Measurements from ENCODE around the gene ALS2. TPM values are rescaled to one million over a fixed set of nuclear protein-coding genes. Genes with fewer than 3 reads are reported as not detected.
"Not testable (repeated sequence)": the region's sequence is repeated elsewhere in the genome, so short reads cannot be mapped to it uniquely, and the experiment has no call there.

The ALS2 gene
- 18.4 and 22.1 TPM in 2 replicates for total RNA-seq (2014; rRNA removed; shearing (Covaris generic))
- 17.8 and 19.7 TPM in 2 replicates for polyA plus RNA-seq (2015; cell fraction: cytosol; rRNA removed)
- polyA plus RNA-seq (2015; cell fraction: nucleus; rRNA removed), result 43.9 and 55.2 TPM in 2 replicates

DNA sequence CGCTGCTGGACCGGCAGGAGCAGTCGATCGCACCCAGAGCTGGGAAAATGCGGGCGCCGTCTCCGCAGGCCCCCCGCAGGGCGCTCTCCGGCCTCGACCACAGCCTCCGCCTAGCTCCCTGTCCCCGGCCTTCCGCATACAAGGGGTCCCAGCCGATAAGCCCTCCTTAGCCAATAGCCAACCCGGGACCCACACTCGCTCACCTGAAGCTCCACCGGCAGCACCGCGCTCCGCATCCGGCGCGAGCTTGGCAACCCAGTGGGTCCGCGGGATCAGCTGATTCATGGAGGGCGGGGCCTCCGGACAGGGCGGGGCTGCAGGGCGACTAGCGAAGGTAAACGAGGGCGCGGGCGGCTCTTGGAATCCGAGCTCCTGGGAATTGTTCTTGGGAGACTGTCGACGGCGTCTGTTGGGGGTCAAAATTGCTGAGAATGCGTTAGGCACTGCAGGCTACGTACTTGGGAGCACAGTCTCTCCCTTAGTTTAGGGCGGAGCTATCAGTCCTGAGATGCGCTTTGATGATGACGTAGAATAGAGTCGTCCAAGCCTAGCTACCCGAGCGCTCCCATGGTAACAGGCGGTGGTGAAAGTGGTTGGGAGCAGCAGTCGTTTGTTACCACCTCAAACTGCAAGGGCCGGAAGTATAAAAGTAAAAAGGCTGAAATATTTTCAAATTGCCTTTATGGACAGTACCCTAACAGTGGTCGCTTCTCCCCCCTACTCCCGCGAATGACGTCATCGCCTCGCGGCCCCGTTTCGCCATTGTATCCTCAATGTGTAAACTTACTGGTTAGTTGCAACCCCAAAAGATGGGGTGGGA is at the start of gene ALS2:
Gene ALS2 (minus strand): TSS at position 260 of the 820 bp plus-strand sequence. CDS start 12,048 bp downstream, outside the sequence.
- in situ Hi-C loops (cut with HindIII; ENCODE audit: low pct_unique_long_range_greater_than_20kb, low sequenced_read_pairs), result no loop called here
- DNase-seq (ENCODE audit: low read depth, low spot score), result peak; percentile 99

DNA sequence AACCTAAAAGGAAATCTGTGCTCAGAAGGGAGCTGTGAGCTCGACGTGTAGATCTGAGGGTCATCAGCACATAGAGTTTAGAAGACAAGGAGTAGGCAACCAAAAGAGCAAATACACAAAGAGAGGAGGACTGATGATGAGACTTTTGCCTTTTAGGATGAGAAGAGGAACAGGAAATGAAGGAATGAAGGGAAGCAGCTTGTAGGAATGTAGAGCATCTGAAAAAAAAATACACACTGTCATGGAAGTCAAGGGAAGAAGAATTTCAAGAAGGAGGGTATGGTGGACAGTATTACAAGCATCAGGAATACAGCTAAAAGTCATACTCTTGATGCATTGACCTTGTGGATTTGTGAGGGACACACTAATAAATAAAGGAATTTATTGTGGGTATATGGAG is 47.5 kb upstream of the ALS2 start:
- in situ Hi-C loops (cut with HindIII; ENCODE audit: low pct_unique_long_range_greater_than_20kb, low sequenced_read_pairs), result no loop called here
- DNase-seq (ENCODE audit: low read depth, low spot score), result no peak

DNA sequence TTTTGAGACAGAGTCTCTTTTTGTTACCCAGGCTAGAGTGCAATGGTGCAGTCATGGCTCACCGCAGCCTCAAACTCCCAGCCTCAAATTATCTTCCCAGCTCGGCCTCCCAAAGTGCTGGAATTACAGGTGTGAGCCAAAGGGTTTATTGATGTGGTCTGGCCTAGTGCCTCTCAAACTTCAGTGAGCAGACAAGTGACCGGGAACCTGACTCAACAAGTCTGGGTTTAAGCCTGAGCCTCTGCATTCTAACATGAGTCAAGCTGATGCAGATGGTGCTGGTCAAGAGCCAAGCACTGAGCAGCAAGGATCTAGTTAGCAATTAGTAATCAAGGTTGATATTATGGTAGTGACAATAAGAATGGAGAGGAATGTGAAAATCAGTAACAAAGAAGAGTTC is 46.9 kb upstream of the ALS2 start:
- no peak for DNase-seq (ENCODE audit: low read depth, low spot score)
- in situ Hi-C loops (cut with HindIII; ENCODE audit: low pct_unique_long_range_greater_than_20kb, low sequenced_read_pairs), result no loop called here

DNA sequence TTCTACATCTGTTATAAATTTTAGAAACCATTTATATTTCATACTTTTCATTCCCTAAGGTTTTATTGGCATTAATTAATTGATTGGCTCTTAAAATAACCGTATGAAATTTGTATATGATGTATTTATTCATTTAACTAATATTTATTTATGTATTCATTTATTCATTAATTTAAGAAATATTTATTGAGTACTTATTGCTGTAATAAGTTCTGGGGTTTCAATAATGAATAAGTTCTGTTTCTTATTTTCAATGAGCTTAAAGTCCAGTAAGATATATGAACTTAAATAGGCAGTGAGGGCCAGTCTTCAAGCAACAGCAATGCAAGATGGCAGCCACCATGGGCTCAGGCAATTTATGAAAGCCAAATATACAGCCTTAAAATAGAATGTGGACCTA is 43.5 kb upstream of the ALS2 start:
- no peak for DNase-seq (ENCODE audit: low read depth, low spot score)
- in situ Hi-C loops (cut with HindIII; ENCODE audit: low pct_unique_long_range_greater_than_20kb, low sequenced_read_pairs), result no loop called here

DNA sequence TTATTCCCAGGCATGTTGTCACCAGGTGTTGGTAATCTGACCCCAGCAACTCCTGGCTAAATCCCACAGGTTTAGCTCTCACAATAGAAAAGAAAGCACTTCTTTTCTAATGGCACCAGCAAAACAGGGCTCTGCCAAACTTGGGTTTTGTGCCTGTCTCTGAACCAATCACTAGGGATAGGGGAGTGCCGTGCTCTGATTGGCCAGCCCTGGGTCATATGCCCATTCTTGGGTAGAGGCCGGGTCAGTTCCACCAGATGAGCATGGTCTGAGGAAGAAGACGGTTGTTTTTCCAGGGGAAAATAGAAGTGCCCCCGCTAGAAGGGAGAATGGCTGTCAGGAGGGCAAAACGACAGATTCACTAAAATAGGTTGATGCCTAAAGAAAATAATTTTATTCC is 40.3 kb upstream of the ALS2 start:
- in situ Hi-C loops (cut with HindIII; ENCODE audit: low pct_unique_long_range_greater_than_20kb, low sequenced_read_pairs), result no loop called here

DNA sequence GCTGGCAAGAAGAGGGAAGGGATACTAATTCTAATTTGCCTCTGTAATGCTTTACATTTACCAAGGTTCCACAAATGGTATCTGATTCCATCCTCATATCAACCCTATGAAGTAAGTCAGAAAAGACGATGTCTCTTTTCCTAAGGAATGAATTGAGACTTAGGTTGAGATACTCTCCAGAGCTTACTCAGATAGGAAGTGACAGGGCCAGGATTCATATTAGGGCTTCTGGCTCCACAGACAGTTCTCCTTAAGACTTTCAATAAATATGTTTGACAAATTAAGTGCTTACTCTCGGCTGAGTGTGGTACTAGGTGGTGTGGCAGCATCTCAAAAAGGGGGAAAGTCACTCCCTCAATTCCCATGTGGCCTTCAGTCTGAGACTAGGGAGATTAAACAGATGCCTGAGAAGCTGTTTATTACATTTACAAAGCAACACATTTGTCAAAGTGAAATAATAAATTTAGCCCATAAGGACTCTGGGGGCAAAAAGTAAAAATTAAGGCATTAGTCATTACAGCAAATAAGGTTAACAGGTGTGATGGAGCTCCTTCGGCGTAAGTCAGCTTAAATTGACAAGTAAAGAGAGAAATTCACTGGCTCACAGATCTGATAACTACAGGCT is 39.8 kb upstream of the ALS2 start:
- no peak for DNase-seq (ENCODE audit: low read depth, low spot score)
- in situ Hi-C loops (cut with HindIII; ENCODE audit: low pct_unique_long_range_greater_than_20kb, low sequenced_read_pairs), result no loop called here

More for the DNA sequence above, 40.3 kb upstream of the ALS2 start:
- no peak for DNase-seq (ENCODE audit: low read depth, low spot score)

DNA sequence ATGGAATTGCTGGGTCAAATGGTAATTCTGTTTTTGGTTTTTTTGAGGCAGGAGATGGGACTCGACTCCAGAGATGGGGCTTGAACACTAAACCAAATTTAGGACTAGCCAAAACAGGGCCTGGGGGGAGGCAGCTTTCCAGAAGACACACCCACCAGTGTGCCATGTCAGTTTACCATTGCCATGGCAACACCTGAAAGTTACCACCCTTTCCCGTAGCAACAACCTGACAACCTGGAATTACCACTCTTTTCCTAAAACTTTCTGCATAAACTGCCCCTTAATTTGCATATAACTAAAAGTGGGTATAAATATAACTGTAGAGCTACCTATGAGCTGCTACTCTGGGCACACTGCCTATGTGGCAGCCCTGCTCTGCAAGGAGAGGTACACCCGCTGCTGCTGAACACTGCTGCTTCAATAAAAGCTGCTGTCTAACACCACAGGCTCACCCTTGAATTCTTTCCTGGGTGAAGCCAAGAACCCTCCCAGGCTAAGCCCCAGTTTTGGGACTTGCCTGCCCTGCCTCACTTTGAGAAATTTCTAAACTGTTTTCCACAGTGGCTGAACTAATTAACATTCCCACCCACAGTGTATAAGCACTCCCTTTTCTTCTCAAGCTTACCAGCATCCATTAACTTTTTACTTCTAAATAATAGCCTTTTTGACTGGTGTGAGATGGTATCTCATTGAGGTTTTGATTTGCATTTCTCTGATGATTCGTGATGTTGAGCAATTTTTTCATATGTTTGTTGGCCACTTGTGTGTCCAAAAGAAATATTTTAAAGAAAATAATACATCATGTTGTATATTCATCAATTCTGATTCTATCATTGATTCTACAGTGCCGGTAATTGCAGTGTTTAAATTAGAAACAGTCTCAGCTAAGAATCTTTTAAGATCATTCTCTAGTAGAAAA is 36.2 kb upstream of the ALS2 start:
- in situ Hi-C loops (cut with HindIII; ENCODE audit: low pct_unique_long_range_greater_than_20kb, low sequenced_read_pairs), result no loop called here
- DNase-seq (ENCODE audit: low read depth, low spot score), result no peak

DNA sequence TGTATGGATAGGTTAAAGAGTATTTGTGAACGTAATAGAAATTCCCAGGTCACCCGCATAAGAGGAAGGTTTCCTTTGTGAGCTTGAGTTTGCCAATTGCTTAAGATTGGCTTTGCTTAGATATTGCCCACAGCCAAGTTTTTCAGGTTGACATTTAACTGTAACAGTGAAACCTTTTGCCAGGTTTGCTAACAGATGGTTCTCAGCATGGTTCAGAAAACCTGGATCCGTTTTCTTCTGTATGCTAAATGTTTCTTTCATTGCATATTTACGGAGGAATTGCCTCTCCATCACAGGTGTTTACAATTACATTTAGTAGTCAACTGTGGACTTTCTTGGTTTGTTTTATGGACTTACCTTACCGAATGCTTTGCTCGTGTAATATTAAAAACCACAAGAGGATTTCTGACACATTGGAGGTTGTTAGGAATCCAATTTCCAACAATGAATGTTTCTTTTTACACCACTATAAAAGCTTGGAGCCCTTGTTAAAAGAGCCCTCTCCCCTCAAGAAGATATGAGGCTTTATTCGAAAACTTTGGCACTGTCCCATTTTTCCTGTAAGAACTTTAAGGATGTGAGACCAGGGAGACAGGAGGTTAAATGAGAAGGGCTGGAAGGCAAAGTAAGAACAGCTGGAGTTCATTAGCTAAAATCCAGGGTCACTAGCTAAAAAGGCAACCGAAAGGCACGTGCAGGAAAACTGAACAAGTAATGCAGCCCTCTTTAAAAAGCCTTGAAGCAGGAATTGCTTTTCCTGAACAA is 33.4 kb upstream of the ALS2 start:
- no peak for DNase-seq (ENCODE audit: low read depth, low spot score)
- in situ Hi-C loops (cut with HindIII; ENCODE audit: low pct_unique_long_range_greater_than_20kb, low sequenced_read_pairs), result no loop called here

DNA sequence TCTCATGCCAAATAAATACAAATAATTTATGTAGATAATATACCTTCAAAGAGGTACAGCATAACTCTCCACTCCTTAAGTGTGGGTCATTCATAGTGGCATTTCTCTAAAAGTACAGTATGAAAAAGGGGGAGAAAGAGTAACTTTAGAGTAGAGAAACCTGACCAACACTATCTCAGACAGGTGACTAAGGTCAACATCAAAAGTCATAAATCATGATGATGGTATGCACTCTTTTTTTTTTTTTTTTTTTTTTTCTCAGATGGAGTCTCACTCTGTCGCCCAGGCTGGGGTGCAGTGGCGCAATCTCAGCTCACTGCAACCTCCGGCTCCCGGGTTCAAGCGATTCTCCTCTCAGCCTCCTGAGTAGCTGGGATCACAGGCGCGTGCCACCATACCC is 29.9 kb upstream of the ALS2 start:
- in situ Hi-C loops (cut with HindIII; ENCODE audit: low pct_unique_long_range_greater_than_20kb, low sequenced_read_pairs); DNase-seq (ENCODE audit: low read depth, low spot score): not testable (repeated sequence)

DNA sequence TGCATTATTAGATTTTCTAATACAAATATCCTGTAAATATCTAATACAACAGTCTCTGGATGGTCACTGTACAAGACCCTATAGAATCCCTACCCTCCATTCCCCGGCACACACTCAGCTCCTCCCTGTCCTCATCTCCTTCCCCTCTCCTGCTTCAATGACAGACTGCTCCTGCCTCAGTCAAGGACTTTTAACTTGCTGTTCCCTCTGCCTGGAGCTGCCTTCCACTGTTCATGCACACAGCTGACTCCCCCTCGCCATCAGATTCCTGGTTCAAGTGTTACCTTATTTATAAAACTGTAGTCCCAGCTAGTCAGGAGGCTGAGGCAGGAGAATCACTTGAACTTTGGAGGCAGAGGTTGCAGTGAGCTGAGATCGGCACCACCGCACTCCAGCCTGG is 28.9 kb upstream of the ALS2 start:
- in situ Hi-C loops (cut with HindIII; ENCODE audit: low pct_unique_long_range_greater_than_20kb, low sequenced_read_pairs), result no loop called here
- DNase-seq (ENCODE audit: low read depth, low spot score), result no peak

DNA sequence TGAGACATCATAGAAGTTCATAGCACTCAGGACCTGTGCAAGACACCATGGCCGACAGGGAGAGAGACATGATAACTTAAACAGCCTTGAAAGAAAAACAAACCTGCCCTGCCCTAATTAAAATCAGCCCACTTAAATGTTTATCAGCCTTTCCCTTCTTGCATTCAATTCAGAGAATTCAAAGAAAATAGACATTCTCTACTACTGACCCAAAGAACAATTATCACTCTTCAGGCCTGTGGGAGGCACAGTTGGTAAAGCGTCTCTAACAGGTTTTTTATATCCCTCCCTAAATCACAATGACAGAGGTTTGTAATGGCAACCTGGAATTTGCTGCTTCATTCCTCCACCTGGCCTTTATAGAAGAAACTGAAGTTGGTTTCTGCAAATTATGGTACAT is 27.3 kb upstream of the ALS2 start:
- DNase-seq (ENCODE audit: low read depth, low spot score), result no peak
- in situ Hi-C loops (cut with HindIII; ENCODE audit: low pct_unique_long_range_greater_than_20kb, low sequenced_read_pairs), result no loop called here

DNA sequence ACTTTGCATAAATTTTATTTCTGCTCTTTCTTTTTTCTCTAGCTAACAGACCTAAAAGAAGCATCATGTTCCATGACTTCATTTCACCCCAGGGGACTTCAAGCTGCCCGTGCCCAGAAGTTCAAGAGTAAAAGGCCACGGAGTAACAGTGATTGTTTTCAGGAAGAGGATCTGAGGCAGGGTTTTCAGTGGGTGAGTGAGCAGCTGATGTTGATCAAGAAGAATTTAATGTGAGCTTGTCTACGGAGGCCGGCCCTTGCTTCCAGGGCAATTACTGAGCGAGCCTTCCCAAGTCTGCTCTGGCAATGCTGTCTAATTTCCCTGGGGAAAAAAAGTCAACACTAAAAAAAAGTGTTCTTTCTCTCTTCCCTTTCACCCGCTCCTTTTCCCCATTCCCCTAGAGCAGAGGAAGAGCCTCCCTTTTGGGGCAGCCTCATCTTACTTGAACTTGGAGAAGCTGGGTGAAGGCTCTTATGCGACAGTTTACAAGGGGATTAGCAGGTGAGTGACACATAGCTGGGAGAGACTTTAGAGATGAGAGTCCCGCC is 26.8 kb upstream of the ALS2 start:
- DNase-seq (ENCODE audit: low read depth, low spot score), result peak; percentile 46
- in situ Hi-C loops (cut with HindIII; ENCODE audit: low pct_unique_long_range_greater_than_20kb, low sequenced_read_pairs), result no loop called here

DNA sequence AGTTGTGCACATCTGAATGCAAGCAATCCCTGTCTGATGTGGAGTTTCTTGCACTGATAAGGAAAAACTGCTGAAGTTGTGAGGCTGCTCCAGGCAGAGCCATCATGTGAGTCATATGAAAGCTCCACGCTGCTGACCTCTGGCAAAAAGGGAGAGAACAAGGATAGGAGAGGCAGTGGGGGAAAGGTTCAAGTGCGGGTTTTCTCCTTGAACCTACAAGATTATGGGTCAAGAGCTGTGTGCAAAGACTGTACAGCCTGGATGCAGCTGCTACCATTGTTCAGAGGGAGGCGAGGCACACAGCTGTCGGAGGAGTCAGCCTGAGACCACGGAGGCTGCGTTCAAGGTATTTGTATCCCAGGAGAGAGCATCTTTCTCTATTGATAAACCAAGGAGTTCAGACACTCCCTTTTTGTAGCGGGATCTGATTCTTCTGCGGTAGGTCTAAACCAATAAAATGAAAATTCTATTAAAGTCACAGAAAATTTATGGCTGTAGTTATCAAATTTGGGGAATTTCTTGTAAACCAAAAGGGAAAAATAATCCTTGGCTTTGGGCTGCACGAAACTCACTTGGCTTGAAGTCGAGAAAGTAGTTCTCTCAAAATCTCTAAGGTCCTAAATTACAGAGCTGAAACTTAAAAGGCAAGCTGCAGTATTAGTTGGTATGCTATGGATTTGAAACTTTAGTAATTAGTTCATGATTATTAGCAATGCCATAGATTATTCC is 25.9 kb upstream of the ALS2 start, which contains the start of gene CDK15:
Gene CDK15 (plus strand): TSS at position 96 of the 729 bp plus-strand sequence. CDS start 128 bp downstream, at position 224.
- peak; percentile 13 for DNase-seq (ENCODE audit: low read depth, low spot score)
- in situ Hi-C loops (cut with HindIII; ENCODE audit: low pct_unique_long_range_greater_than_20kb, low sequenced_read_pairs), result no loop called here

DNA sequence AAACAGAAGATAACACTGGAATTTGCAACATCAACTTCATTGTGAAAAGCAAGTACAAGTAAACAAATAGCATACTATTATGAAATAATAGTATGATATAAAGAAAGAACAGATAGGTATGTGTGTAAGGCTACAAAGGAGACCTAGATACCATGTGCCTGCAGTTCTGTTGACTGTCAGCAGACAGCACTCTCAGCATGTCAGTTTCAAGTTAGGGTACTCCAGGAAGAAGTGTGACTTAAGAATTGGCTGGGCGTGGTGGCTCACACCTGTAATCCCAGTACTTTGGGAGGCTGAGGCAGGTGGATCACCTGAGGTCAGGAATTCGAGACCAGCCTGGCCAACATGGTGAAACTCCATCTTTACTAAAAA is 18.2 kb upstream of the ALS2 start:
- DNase-seq (ENCODE audit: low read depth, low spot score), result peak; percentile 48
- in situ Hi-C loops (cut with HindIII; ENCODE audit: low pct_unique_long_range_greater_than_20kb, low sequenced_read_pairs), result not testable (repeated sequence)

DNA sequence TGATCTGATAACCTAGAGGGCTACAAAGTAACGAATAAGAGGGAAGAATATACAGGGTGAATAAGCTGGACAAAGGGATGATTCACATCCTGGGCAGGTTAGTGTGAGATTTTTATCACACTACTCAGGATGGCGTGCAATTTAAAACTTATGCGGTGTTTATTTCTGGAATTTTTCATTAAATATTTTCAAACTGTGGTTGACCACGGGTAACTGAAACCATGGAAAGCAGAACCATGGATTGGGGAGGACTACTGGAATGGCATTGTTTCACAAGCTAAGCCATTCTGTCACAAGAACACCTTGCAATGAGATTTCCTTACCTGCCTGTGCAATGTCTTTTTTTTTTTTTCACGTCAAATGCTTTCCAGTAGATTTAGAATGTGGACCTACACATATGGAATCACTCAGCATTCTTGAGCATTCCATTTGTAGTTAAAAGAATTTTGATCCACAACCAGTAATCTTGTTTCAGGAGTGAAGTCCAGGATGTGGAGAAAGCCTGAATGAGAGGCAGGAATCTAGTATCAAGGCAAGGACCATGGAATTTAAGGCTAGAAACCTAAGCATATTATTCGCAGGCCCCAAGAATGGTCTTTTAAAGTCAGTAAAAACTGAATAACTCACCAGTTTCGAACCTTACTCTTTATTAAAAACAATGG is 17.6 kb upstream of the ALS2 start:
- no peak for DNase-seq (ENCODE audit: low read depth, low spot score)
- in situ Hi-C loops (cut with HindIII; ENCODE audit: low pct_unique_long_range_greater_than_20kb, low sequenced_read_pairs), result no loop called here

Data from SK-MEL-5 (cell line).